ACC112 (cell line): Measurements from ENCODE around the gene SPOCK1.
A peak's percentile ranks its signal among the peaks of the same experiment; 100 is the strongest.

ENCODE experiments used
- H2AFZ ChIP-seq: fragments of 200-600 bp; sonication (generic); one replicate; pipeline ENCODE4 v1.6.0; 2017; ENCODE audit warnings: antibody characterized with exemption, low read length; ENCODE audit not compliant: unreplicated experiment
- H3K27ac ChIP-seq: fragments of 200-600 bp; sonication (generic); 2 replicates; pipeline ENCODE4 v1.5.1; 2014; ENCODE audit warnings: low read depth, mild to moderate bottlenecking, antibody characterized with exemption, low read length, moderate library complexity
- H3K27me3 ChIP-seq: fragments of 200-600 bp; sonication (generic); 2 replicates; pipeline ENCODE4 v1.6.1; 2014; ENCODE audit warnings: mild to moderate bottlenecking, antibody characterized with exemption, low read length, moderate library complexity, mixed read lengths; ENCODE audit not compliant: insufficient read depth
- H3K36me3 ChIP-seq: fragments of 200-600 bp; sonication (generic); 2 replicates; pipeline ENCODE4 v1.6.1; 2016; ENCODE audit warnings: mild to moderate bottlenecking, antibody characterized with exemption, low read length, moderate library complexity, mixed read lengths; ENCODE audit not compliant: insufficient read depth
- H3K4me1 ChIP-seq: fragments of 200-600 bp; sonication (generic); one replicate; pipeline ENCODE4 v1.6.1; 2016; ENCODE audit warnings: low read length, mixed read lengths; ENCODE audit not compliant: insufficient read depth, unreplicated experiment, control insufficient read depth
- H3K4me3 ChIP-seq: fragments of 200-600 bp; sonication (generic); 2 replicates; pipeline ENCODE4 v1.5.1; 2014; ENCODE audit warnings: mild to moderate bottlenecking, low read depth, low read length
- H3K79me2 ChIP-seq: fragments of 200-600 bp; sonication (generic); one replicate; pipeline ENCODE4 v1.6.0; 2016; ENCODE audit warnings: low read length; ENCODE audit not compliant: control insufficient read depth, unreplicated experiment, insufficient read depth

The SPOCK1 gene

DNA sequence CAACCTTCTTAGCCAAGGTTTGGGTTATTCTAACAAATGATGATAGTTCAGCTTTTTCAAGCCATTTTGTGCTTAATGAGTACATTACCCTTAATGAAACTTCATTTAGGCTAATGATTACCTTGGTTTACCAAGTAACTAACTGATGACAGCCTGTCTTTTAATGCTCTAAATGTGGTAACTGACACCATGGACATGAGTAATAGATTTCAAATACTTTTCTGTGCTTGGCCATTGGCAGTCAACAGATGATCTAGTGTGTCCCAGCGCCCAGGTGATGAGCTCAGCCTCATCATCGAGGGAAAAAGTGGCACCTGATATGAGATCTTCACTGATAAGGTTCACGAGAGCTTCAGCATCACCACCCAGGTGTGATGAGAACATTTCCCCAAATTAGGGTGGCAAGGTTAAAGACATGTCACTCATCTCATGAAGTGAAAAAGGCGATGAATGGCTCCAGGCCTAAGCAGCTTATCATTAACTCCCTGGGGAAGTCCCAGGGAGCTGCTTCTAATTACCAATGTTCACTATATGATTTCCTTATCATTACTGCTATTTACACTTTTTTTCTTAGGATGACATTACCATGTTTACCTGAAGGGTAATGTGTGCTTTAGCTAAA lies 296.0 kb downstream of the SPOCK1 start:
- no peak overlapping the region for H2AFZ ChIP-seq
- no peaks in the 10 kb centered on the region for H3K27me3 ChIP-seq
- no peak overlapping the region for H3K4me3 ChIP-seq
- no peak overlapping the region for H3K27ac ChIP-seq
- peaks cover 46% of the 10 kb centered on the region for H3K4me1 ChIP-seq
- H3K79me2 ChIP-seq, result no peaks in the 10 kb centered on the region
- H3K36me3 ChIP-seq, result no peaks in the 10 kb centered on the region

DNA sequence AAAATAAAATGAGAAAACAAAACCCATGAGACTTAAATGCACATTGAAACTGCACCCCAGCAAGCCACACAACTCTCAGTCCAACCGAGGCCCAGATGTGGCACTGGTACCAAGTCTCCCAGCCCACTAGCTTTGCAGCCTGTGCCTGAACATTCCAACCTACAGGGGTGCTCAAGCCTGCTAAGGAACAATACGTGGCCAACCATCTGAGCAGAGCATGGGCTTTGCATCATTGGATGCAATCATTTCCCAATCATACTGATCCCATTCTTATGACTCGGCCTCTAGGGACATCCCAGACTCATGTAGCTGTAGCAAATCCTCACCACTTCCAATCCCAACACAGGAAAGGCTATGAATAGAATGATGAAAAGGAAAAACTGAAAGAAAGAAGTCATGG lies 297.2 kb downstream of the SPOCK1 start:
- Histone ChIP-seq H3K79me2 (no peaks in the 10 kb centered on the region), H2AFZ (no peak overlapping the region)

DNA sequence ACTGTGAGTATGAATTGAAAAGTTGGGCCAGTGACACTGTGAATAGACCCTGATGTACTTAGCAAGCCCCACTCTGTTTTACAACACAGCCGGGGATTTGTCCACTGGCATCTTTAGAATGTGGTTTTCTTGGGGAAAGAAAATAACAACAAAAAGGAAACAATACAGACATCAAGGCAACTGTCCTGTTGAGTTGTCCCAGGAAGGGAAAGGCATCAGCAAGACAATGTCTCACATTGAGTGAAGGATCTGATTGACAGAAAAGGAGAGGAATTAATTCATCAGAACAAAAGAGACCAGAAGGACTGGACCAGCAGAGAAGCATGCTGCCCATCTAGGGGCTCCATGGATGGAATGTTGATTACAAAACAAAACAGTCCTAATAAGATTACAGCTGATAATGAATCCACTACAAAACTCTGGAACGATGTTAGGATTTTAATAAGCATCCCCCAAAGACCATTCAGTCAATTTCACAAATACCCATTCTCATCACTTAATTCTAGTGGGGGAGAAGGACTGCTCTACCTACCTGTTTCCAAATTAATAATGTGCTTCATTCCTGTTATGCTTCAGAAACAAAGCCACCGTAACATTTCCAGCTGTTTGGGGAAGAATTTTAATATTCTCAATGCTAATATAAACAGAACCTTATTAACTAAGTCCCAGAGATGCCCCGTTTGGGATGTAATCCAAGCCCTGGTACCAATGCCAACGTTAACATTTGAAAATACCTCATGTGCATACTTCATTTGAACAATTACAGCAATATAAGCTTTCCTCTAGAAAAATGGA lies 298.0 kb downstream of the SPOCK1 start:
- H3K4me1 ChIP-seq, result peaks cover 45% of the 10 kb centered on the region
- no peak overlapping the region for H3K27ac ChIP-seq
- H3K36me3 ChIP-seq, result no peaks in the 10 kb centered on the region
- H3K4me3 ChIP-seq, result no peak overlapping the region
- no peaks in the 10 kb centered on the region for H3K79me2 ChIP-seq
- H3K27me3 ChIP-seq, result no peaks in the 10 kb centered on the region
- H2AFZ ChIP-seq, result no peak overlapping the region

More for the DNA sequence above, 297.2 kb downstream of the SPOCK1 start:
- Histone ChIP-seq H3K4me3 (peak overlapping the region; percentile 10; the same call in 1 of the 2 replicates), H3K4me1 (peaks cover 46% of the 10 kb centered on the region), H3K36me3 (no peaks in the 10 kb centered on the region), H3K27me3 (no peaks in the 10 kb centered on the region), H3K27ac (peak overlapping the region; percentile 68)

DNA sequence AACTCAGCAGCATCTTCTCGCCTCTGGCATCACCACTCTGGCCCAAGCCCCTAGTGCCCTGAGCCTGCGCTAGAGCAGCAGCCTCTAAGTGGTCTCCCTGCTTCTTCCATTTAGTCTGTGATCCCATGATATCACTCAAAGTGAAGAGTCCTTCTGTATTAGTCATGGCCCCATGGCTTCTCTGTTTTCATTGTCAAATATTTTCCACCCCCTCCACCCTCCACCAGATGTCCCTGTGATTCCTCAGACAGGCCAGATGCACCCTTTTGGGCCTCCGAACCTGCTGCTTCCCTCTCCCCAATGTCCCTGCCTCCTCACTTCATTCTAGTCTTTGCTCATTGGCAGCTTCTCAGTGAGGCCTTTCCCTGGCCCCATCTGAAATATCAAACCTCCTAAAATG lies 299.2 kb downstream of the SPOCK1 start:
- no peaks in the 10 kb centered on the region for H3K27me3 ChIP-seq
- H3K27ac ChIP-seq, result no peak overlapping the region
- no peak overlapping the region; the same call in 1 of the 2 replicates for H3K4me3 ChIP-seq
- no peaks in the 10 kb centered on the region for H3K79me2 ChIP-seq
- no peaks in the 10 kb centered on the region for H3K36me3 ChIP-seq
- peaks cover 33% of the 10 kb centered on the region for H3K4me1 ChIP-seq
- no peak overlapping the region for H2AFZ ChIP-seq

DNA sequence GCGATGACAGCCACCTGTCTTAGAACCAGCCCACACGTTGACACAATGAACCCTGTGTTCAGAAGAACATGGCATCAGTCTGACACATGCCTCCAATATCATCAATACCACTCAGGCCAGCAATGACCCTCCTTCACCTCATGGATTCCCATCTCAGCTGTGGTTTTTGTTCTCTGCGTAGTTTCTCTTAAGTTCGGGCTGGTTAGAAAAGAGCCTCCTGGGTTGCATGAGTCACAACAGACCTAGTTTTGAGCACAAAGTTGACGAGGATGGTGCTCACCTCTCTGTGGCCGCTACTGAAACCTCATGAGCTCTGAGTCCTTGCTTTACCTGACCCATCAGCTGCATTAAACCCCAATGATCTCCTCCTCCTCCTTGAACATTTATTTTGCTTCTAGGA lies 299.9 kb downstream of the SPOCK1 start:
- no peak overlapping the region for H2AFZ ChIP-seq
- H3K27ac ChIP-seq, result no peak overlapping the region
- no peaks in the 10 kb centered on the region for H3K79me2 ChIP-seq
- H3K4me1 ChIP-seq, result peaks cover 31% of the 10 kb centered on the region
- no peak overlapping the region for H3K4me3 ChIP-seq
- H3K36me3 ChIP-seq, result no peaks in the 10 kb centered on the region
- no peaks in the 10 kb centered on the region for H3K27me3 ChIP-seq

DNA sequence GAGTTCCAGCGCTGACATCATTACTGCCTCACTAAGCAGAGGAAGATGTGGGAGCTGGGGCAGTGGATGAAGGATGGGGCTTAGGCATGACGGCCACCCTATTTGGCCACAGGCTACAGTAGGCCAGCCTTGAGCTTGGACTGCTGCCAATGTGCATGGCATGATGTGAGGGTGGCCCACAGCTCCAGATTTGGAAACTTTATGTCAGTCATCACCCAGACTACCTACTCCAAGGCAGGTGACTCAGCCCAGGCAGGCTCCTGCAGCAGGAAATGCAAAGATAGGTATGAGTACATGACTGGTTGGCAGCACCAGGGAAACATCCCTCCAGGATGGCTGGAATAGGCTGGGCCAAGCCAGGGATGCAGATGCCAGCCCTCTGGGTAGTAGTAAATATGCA lies 303.6 kb downstream of the SPOCK1 start:
- H3K4me1 ChIP-seq, result peaks cover 42% of the 10 kb centered on the region
- H3K27ac ChIP-seq, result no peak overlapping the region
- no peak overlapping the region for H2AFZ ChIP-seq
- no peaks in the 10 kb centered on the region for H3K27me3 ChIP-seq
- H3K4me3 ChIP-seq, result no peak overlapping the region
- H3K79me2 ChIP-seq, result no peaks in the 10 kb centered on the region
- H3K36me3 ChIP-seq, result no peaks in the 10 kb centered on the region

DNA sequence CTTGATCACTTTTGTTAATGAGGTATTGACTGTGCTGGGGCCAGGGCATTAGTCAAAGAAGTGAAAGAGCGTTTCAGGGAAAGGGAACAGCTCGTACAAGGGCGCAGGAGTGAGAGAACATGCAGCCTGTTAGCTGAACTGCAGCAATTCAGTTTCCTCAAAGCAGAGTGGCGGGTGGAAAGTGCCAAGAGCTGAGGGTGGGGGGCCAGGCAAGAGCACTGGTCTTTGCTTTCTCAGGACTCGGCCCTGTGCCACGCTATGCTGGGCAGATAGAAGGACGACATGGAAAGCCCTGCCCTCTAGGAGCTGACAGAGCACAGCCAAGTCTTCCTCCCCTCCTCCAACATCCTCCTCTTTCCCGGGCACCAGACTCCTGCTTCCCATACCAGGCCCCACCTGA lies 304.8 kb downstream of the SPOCK1 start:
- H3K36me3 ChIP-seq, result no peaks in the 10 kb centered on the region
- H3K79me2 ChIP-seq, result no peaks in the 10 kb centered on the region
- H3K27me3 ChIP-seq, result no peaks in the 10 kb centered on the region
- no peak overlapping the region for H2AFZ ChIP-seq
- H3K4me3 ChIP-seq, result no peak overlapping the region
- H3K27ac ChIP-seq, result no peak overlapping the region
- H3K4me1 ChIP-seq, result peaks cover 40% of the 10 kb centered on the region

DNA sequence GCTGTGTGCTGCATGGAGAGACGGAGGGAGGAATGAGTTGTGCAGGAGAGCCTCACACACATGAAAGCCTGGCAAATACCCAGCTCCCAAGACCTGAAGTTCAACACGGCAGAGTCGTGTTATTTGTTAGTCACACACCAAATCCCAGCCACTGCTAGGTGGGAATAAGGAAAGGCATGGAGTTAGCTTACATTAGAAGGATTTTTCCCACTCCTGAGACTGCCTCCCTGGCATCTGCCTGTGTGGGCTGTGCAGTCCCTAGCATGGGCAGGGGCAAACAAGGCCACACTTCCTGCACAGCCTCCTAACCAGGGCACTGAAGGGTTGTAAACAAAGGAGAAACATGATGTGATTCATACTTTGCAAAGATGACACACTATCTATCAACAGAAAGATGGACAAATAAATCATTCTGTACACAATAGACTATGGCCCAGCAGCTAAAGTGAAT lies 306.8 kb downstream of the SPOCK1 start:
- no peaks in the 10 kb centered on the region for H3K79me2 ChIP-seq
- no peaks in the 10 kb centered on the region for H3K36me3 ChIP-seq
- peak overlapping the region; percentile 76 for H3K27ac ChIP-seq
- H3K4me1 ChIP-seq, result peaks cover 44% of the 10 kb centered on the region
- no peaks in the 10 kb centered on the region for H3K27me3 ChIP-seq
- no peak overlapping the region for H2AFZ ChIP-seq
- H3K4me3 ChIP-seq, result no peak overlapping the region

DNA sequence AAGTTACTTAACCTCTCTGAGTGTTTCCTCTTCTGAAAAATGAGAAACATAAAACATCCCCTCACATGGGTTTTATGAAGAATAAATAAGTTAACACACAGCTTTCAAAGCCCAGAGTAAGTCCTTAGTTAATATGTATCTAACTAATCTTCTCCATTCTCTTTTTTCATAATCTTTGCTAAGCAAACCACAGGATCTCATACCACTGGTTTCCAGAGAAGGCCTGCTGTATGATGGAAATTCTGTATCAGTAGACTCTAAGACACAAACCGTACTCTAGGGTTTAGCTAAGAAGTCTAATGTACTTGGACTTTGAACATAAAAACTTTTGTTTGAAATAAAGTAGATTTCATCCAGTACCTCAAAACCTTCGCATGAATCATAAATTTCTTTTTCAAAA lies 307.9 kb downstream of the SPOCK1 start:
- Histone ChIP-seq H2AFZ (no peak overlapping the region), H3K27ac (peak overlapping the region; percentile 76), H3K4me3 (no peak overlapping the region), H3K27me3 (no peaks in the 10 kb centered on the region), H3K79me2 (no peaks in the 10 kb centered on the region), H3K4me1 (peaks cover 52% of the 10 kb centered on the region), H3K36me3 (no peaks in the 10 kb centered on the region)

DNA sequence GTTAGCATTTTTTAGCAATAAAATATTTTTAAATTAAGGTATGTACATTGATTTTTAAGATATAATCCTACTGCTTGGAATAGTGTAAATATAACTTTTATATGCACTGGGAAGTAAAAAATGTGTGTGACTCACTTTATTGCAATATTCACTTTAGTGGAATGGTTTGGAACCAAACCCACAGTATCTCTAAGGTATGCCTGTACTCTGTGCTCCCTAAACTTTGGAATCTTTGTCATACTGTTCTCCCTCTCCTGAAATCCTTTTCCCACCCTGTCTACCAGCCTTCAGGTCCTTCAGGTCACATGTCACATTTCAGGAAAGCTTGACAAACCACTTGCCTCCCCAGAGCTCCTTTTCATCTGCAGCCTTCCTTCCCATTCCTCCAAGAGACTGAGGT lies 308.7 kb downstream of the SPOCK1 start:
- Histone ChIP-seq H3K27ac (peak overlapping the region; percentile 76), H3K4me3 (peak overlapping the region; percentile 33; the same call in 1 of the 2 replicates), H3K36me3 (no peaks in the 10 kb centered on the region), H3K79me2 (no peaks in the 10 kb centered on the region), H3K27me3 (no peaks in the 10 kb centered on the region), H2AFZ (peak overlapping the region; percentile 47), H3K4me1 (peaks cover 52% of the 10 kb centered on the region)

DNA sequence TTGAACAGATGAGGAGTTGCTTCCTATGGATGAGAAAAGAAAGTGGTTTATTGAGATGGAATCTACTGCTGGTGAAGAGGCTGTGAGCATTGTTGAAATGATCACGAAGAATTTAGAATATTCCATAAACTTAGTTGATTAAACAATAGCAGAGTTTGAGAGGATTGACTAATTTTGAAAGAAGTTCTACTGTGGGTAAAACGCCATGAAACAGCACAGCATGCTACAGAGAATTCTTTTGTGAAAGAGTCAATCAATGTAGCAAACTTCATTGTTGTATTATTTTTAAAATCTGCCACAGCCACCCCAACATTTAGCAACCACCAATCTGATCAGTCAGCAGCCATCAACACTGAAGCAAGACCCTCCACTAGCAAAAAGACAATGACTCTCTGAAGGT lies 309.1 kb downstream of the SPOCK1 start:
- no peak overlapping the region for H2AFZ ChIP-seq
- no peaks in the 10 kb centered on the region for H3K36me3 ChIP-seq
- H3K4me3 ChIP-seq, result no peak overlapping the region
- peaks cover 52% of the 10 kb centered on the region for H3K4me1 ChIP-seq
- no peaks in the 10 kb centered on the region for H3K79me2 ChIP-seq
- peak overlapping the region; percentile 76 for H3K27ac ChIP-seq
- no peaks in the 10 kb centered on the region for H3K27me3 ChIP-seq
